OCI-LY7 (cell line): ENCODE results near the gene KDM2B. TPM values are rescaled to one million over a fixed set of nuclear protein-coding genes. Genes with fewer than 3 reads are reported as not detected.
A peak's percentile ranks its signal among the peaks of the same experiment; 100 is the strongest.

ENCODE experiments used
- BruUV-seq: library from RNA; stranded (reverse); fragments of 400-500 nt; replicated peaks from 2 replicates; lab custom pipeline; 2021; lab: Mats Ljungman, UMichigan
- CTCF ChIA-PET: fragments of 300-600 bp; sonication (Branson Sonifier 250); formaldehyde crosslinking; loops from one replicate; lab custom pipeline; 2022; ENCODE audit warnings: antibody characterized with exemption; ENCODE audit not compliant: unreplicated experiment; lab: Charles Lee
- POLR2A ChIA-PET: fragments of 300-600 bp; sonication (Branson Sonifier 250); formaldehyde crosslinking; loops from one replicate; lab custom pipeline; 2022; ENCODE audit warnings: antibody characterized with exemption; lab: Charles Lee
- DNase-seq: peaks from one replicate; pipeline ENCODE4 v3.0.0-alpha.2; 2015; ENCODE audit warnings: low spot score
- H2AFZ ChIP-seq: fragments of 200-600 bp; sonication (generic), shearing (Covaris generic); 2 replicates; pipeline ENCODE4 v1.6.1; 2014; ENCODE audit warnings: mild to moderate bottlenecking, antibody characterized with exemption, low read length, moderate library complexity
- H3K27ac ChIP-seq: fragments of 200-600 bp; sonication (generic); 2 replicates; pipeline ENCODE4 v1.5.1; 2014; ENCODE audit warnings: mixed run types, low read depth, mild to moderate bottlenecking, moderate library complexity, low read length, inconsistent platforms; ENCODE audit not compliant: poor library complexity, severe bottlenecking
- H3K36me3 ChIP-seq: fragments of 200-600 bp; sonication (generic); 2 replicates; pipeline ENCODE4 v1.6.1; 2014; ENCODE audit warnings: mild to moderate bottlenecking, antibody characterized with exemption, low read length, moderate library complexity, mixed read lengths; ENCODE audit not compliant: insufficient read depth
- H3K4me1 ChIP-seq: fragments of 200-600 bp; sonication (generic); 2 replicates; pipeline ENCODE4 v1.5.1; 2014; ENCODE audit warnings: mild to moderate bottlenecking, low read length; ENCODE audit not compliant: insufficient read depth, poor library complexity, severe bottlenecking
- H3K4me2 ChIP-seq: fragments of 200-600 bp; sonication (generic); 2 replicates; pipeline ENCODE4 v1.6.1; 2014; ENCODE audit warnings: mild to moderate bottlenecking, low read length
- H3K4me3 ChIP-seq: fragments of 200-600 bp; sonication (generic); 2 replicates; pipeline ENCODE4 v1.5.1; 2014; ENCODE audit warnings: mild to moderate bottlenecking, low read depth, low read length; ENCODE audit not compliant: poor library complexity, severe bottlenecking
- H3K79me2 ChIP-seq: fragments of 200-600 bp; sonication (generic); 2 replicates; pipeline ENCODE4 v1.6.1; 2016; ENCODE audit warnings: low read depth, mild to moderate bottlenecking, low read length, moderate library complexity, mixed read lengths; ENCODE audit not compliant: insufficient read depth
- H3K9me2 ChIP-seq: fragments of 200-600 bp; sonication (generic); 2 replicates; pipeline ENCODE4 v1.6.1; 2016; ENCODE audit warnings: mild to moderate bottlenecking, low read length, mixed read lengths; ENCODE audit not compliant: insufficient read depth
- H3K9me3 ChIP-seq: fragments of 200-600 bp; sonication (generic); 2 replicates; pipeline ENCODE4 v1.6.1; 2014; ENCODE audit warnings: mild to moderate bottlenecking, mixed run types, low read length, mixed read lengths
- H4K20me1 ChIP-seq: fragments of 200-600 bp; sonication (generic); 2 replicates; pipeline ENCODE4 v1.6.1; 2014; ENCODE audit warnings: mild to moderate bottlenecking, antibody characterized with exemption, low read length, moderate library complexity, mixed read lengths; ENCODE audit not compliant: insufficient read depth
- CTCF ChIP-seq: fragments of 200-600 bp; sonication (generic); conservative IDR thresholded peaks from 2 replicates; pipeline ENCODE4 v1.5.1; 2014; ENCODE audit warnings: mild to moderate bottlenecking, antibody characterized with exemption, low read length, moderate library complexity, mixed read lengths
- EZH2phosphoT487 ChIP-seq: fragments of 200-600 bp; sonication (generic); IDR thresholded peaks from 2 replicates; pipeline ENCODE4 v1.6.1; 2018; ENCODE audit warnings: low read depth, borderline replicate concordance, mild to moderate bottlenecking, mixed run types, antibody characterized with exemption, low read length, moderate library complexity, mixed read lengths
- intact Hi-C: fragments of 100-400 bp; cut with micrococcal nuclease; formaldehyde crosslinking; loops from one replicate; pipeline ENCODE4 v1.10.0; 2022; ENCODE audit not compliant: unreplicated experiment
- total RNA-seq, 2 experiments: library from RNA; depleted of rRNA in 1 of 2; stranded (reverse); fragments of >200 nt in 1 of 2; shearing (Covaris generic) in 1 of 2; gene quantifications; 2 replicates each; pipeline ENCODE4 v1.2.3, GENCODE V29; 2014 to 2022

The KDM2B gene
- total RNA-seq, 2 experiments from 2014 or later, result 78.5 to 88.0 TPM

- TF ChIP-seq CTCF (no peak), EZH2phosphoT487 (no peak)
- H3K4me1 ChIP-seq, result peaks cover 22% of the 10 kb centered on the region
- H3K27ac ChIP-seq, result peak overlapping the region; percentile 66
- intact Hi-C loops, result no loop called here
- peaks cover 9% of the 10 kb centered on the region; the same call in 1 of the 2 replicates for H3K36me3 ChIP-seq
- no TSS peak for BruUV-seq
- H3K9me3 ChIP-seq, result no peaks in the 10 kb centered on the region
- no peaks in the 10 kb centered on the region for H3K9me2 ChIP-seq
- H3K4me3 ChIP-seq, result peak overlapping the region; percentile 93
- peak overlapping the region; percentile 44; the same call in 1 of the 2 replicates for H2AFZ ChIP-seq
- H3K4me2 ChIP-seq, result peak overlapping the region; percentile 65
- peaks cover 11% of the 10 kb centered on the region; the same call in 1 of the 2 replicates for H4K20me1 ChIP-seq
- ChIA-PET CTCF (no interaction called here), POLR2A (interaction anchor here (1.0 to 1.4 kb wide), 2 partner anchors 44 to 288 kb away, joined by 3 to 6 read pairs; no protein-coding TSS in a partner anchor)
- DNase-seq, result no peak
- peaks cover 42% of the 10 kb centered on the region for H3K79me2 ChIP-seq
Observed at GRCh38 chr12:121398355-121398754, 182.5 kb downstream of the KDM2B start.

GRCh38 chr12:121397521-121397920 lies 183.3 kb downstream of the KDM2B start:
- CTCF ChIA-PET, result no interaction called here
- no peak for TF ChIP-seq CTCF
- TF ChIP-seq EZH2phosphoT487, result no peak
- Histone ChIP-seq H3K27ac (no peak overlapping the region), H3K4me2 (no peak overlapping the region), H3K4me1 (peaks cover 20% of the 10 kb centered on the region), H2AFZ (no peak overlapping the region), H3K36me3 (peaks cover 2% of the 10 kb centered on the region; the same call in 1 of the 2 replicates), H4K20me1 (peaks cover 11% of the 10 kb centered on the region; the same call in 1 of the 2 replicates), H3K9me3 (no peaks in the 10 kb centered on the region), H3K4me3 (no peak overlapping the region), H3K79me2 (peaks cover 36% of the 10 kb centered on the region), H3K9me2 (no peaks in the 10 kb centered on the region)
- POLR2A ChIA-PET, result interaction anchor here (0.6 to 1.2 kb wide), 4 partner anchors 29 to 289 kb away, joined by 3 to 5 read pairs (median 3); no protein-coding TSS in a partner anchor
- no peak for DNase-seq
- BruUV-seq, result no TSS peak
- intact Hi-C loops, result no loop called here

DNA sequence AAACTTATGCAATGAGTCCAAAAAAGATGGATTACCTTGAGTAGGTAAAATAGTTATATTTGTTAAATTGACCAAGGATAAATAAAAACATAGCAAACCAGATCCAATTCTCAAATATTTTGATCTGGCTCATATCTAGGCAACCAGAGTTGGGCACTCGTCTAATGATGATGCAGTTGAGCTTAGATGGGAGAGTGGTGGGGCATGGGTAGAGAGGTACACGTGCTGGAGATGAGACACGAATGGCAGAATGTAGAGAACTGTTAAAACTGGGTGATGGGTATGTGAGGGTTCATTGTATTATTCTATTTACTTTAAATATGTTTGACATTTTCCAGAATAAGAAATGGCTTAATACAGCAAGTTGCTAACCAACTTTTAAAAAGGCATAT lies 188.5 kb downstream of the KDM2B start:
- H3K36me3 ChIP-seq, result no peaks in the 10 kb centered on the region
- no peaks in the 10 kb centered on the region for H4K20me1 ChIP-seq
- POLR2A ChIA-PET, result interaction anchor here (0.5 to 0.7 kb wide), 4 partner anchors 10 to 1066 kb away, joined by 3 to 7 read pairs (median 4); no protein-coding TSS in a partner anchor
- CTCF ChIA-PET, result interaction anchor here (0.6 kb wide), 1 partner anchor 11 kb away, joined by 5 read pairs; no protein-coding TSS in a partner anchor
- no peak for DNase-seq
- no peak overlapping the region for H3K4me2 ChIP-seq
- no peaks in the 10 kb centered on the region for H3K9me3 ChIP-seq
- H2AFZ ChIP-seq, result no peak overlapping the region
- intact Hi-C loops, result no loop called here
- no peaks in the 10 kb centered on the region for H3K9me2 ChIP-seq
- no TSS peak for BruUV-seq
- no peak overlapping the region for H3K27ac ChIP-seq
- H3K79me2 ChIP-seq, result no peaks in the 10 kb centered on the region
- H3K4me3 ChIP-seq, result no peak overlapping the region
- H3K4me1 ChIP-seq, result no peaks in the 10 kb centered on the region
- TF ChIP-seq CTCF, result no peak
- no peak for TF ChIP-seq EZH2phosphoT487
